NCI-H2107 treated with DMSO at 0.1 percent for 48 hours (cell line): ENCODE data around the gene XBP1.
"Not testable (repeated sequence)": the region's sequence is repeated elsewhere in the genome, so short reads cannot be mapped to it uniquely, and the experiment has no call there.

Source experiments
- DNase-seq: peaks from one replicate; lab custom pipeline; 2025; ENCODE audit not compliant: unreplicated experiment; lab: John Stamatoyannopoulos, UW

Gene XBP1

DNA sequence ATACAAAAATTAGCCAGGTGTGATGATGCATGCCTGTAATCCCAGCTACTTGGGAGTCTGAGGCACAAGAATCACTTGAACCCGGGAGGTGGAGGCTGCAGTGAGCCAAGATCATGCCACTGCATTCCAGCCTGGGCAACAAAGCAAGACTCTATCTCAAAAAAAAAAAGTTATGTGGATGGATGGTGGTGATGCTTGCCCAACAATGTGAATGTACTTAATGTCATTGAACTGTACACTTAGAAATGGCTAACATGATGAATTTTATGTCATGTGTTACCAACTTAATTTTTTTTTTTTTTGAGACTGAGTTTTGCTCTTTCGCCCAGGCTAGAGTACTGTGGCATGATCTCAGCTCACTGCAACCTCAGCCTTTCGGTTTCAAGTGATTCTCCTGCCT, 45.9 kb downstream of the XBP1 start:
- not testable (repeated sequence) for DNase-seq

DNA sequence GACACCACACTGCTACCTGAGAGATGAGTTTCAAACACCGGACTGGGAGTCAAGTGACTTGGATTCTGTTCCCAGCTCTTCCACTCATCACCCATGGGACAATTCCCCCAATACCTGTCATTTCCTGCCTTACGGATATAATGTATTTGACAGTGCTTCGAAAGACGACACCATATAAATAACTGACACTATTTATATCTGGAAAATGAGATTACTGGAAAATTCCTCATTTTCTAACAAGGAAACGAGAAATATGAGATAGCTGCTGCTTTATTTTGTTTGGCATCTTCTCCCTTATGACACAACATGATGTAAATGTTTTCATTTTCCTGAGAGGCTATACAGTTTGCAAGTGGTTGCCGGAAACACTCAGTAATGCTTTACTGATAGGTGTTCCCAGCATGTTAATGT, 49.9 kb downstream of the XBP1 start:
- DNase-seq, result no peak
